Cardiac fibroblast (primary cell): Measurements from ENCODE around the gene ALPK3.

Experiments used
- DNase-seq, 2 donors: peaks; one replicate each; pipeline versions ENCODE4 v3.0.0 to v3.0.0-alpha.2; 2010; ENCODE audit warnings: low read depth in 2 of 2
- H3K4me3 ChIP-seq, 2 donors: replicated peaks in 1 of 2; 1 replicate in 1 of 2; 2 replicates in 1 of 2; pipeline ENCODE4 v1.5.1; 2011; ENCODE audit warnings: low read depth in 2 of 2, low read length in 2 of 2, mild to moderate bottlenecking in 2 of 2, moderate library complexity in 1 of 2
- TF ChIP-seq, protein P1 (sequence below): IDR thresholded peaks from one replicate; pipeline ENCODE4 v1.5.1; 2011; ENCODE audit warnings: low read depth, mild to moderate bottlenecking, low read length, inconsistent platforms

The ALPK3 gene

DNA sequence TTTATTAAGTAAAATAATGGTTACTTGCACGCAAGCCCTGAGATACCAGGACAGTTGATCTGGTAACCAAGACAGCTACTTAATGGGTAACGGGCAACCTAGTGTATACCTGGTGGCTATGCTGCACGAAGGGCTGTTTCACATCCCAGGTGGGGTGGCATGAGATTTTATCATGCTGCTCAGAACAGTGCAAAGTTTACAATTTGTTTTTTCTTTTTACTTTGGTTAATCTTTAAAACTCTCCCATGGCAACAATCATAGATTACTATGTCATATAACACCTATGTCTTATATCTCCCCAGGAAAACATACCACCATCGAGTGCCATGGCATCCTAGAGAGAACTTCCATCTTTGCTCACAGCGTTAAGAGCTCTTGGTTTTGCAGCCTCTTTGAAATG lies 35.1 kb downstream of the ALPK3 start:
- no peak for DNase-seq
- TF ChIP-seq, protein P1, sequence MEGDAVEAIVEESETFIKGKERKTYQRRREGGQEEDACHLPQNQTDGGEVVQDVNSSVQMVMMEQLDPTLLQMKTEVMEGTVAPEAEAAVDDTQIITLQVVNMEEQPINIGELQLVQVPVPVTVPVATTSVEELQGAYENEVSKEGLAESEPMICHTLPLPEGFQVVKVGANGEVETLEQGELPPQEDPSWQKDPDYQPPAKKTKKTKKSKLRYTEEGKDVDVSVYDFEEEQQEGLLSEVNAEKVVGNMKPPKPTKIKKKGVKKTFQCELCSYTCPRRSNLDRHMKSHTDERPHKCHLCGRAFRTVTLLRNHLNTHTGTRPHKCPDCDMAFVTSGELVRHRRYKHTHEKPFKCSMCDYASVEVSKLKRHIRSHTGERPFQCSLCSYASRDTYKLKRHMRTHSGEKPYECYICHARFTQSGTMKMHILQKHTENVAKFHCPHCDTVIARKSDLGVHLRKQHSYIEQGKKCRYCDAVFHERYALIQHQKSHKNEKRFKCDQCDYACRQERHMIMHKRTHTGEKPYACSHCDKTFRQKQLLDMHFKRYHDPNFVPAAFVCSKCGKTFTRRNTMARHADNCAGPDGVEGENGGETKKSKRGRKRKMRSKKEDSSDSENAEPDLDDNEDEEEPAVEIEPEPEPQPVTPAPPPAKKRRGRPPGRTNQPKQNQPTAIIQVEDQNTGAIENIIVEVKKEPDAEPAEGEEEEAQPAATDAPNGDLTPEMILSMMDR = no peak
- no peak overlapping the region for H3K4me3 ChIP-seq

DNA sequence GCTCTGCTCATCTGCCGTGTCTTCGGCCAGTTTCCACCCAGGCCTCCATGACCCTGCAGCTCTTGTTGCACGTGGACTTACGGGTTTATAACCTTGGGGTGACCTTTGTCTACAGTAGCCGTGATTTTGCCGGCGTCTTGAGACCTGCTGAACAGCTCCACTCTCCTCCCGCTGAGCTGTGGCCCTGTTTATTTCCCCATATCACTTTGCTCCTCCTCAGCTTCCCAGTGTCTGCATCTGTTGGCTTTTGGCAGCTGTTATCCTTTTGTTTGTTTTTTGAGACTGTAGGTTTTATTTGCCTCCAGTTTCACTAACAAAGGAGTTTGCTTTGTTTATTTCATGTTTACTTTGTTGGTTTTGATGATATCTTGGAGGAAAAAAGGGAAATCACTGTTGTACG lies 38.0 kb downstream of the ALPK3 start:
- no peak overlapping the region for H3K4me3 ChIP-seq
- TF ChIP-seq, protein P1 = no peak
- no peak for DNase-seq

DNA sequence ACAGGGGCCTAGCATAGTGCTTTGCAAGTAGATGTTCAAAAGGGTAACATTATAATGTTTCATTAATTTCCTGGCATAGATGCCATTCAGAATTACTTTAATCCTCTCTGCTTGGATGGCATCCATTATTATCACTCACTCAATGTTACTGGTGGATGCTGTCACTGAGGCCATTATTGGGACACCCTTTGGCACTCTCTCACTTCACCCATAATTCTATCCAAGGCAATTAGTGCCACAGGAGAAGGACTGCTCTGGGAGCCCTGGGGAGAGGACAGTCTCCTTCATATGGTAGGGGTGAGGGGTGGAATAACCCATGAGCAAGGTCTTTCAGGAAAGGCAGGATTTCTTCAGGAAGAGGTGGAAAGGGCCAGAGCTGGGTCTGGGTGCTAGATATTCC lies 38.6 kb downstream of the ALPK3 start:
- no peak for DNase-seq
- no peak overlapping the region for H3K4me3 ChIP-seq
- TF ChIP-seq, protein P1 = no peak

GRCh38 chr15:84856731-84857417 lies 39.7 kb downstream of the ALPK3 start:
- TF ChIP-seq, protein P1 = no peak
- no peak overlapping the region for H3K4me3 ChIP-seq
- DNase-seq = no peak

DNA sequence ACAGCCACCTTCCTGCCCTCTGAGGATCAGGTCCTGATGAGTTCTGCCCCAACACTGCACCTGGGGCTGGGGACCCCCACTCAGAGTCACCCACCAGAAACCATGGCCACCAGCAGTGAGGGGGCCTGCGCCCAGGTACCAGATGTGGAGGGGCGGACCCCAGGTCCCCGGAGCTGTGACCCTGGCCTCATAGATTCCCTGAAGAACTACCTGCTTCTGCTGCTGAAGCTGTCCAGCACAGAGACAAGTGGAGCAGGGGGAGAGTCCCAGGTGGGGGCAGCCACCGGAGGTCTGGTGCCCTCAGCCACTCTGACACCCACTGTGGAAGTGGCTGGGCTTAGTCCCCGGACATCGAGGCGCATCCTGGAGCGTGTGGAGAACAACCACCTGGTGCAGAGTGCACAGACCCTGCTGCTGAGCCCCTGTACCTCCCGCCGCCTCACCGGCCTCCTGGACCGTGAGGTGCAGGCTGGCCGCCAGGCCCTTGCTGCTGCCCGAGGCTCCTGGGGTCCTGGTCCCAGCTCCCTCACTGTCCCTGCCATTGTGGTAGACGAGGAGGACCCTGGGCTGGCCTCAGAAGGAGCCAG lies 40.4 kb downstream of the ALPK3 start:
- TF ChIP-seq, protein P1 = no peak
- H3K4me3 ChIP-seq = no peak overlapping the region

GRCh38 chr15:84858231-84858630 lies 41.1 kb downstream of the ALPK3 start:
- no peak for DNase-seq
- TF ChIP-seq, protein P1 = no peak

More for the DNA sequence above, 40.4 kb downstream of the ALPK3 start:
- no peak for DNase-seq

More at GRCh38 chr15:84858231-84858630, 41.1 kb downstream of the ALPK3 start:
- H3K4me3 ChIP-seq = no peak overlapping the region
